HG02763 (cell line): Measurements from ENCODE around the gene SLC7A8.

ENCODE experiments used
- ATAC-seq: cut with Tn5 transposase; IDR thresholded peaks from one replicate; pipeline ENCODE4 v1.9.1; 2021; ENCODE audit warnings: mild to moderate bottlenecking, moderate library complexity; ENCODE audit not compliant: unreplicated experiment

Gene SLC7A8

DNA sequence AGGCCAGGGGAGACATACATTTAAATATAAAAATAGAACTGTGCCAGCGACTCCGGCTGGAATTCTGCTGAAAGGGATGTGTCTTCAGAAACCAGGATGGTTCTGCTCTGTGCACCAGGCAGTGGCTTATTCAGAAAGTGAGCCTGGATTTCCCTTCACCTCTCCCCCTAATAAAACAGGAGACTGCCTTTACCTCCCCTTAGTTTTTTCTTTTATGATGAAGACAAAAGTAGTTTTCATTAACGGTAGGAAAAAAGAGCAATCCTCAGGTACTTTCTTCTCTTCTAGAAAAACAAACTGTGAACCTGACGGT lies 346 bp downstream of the SLC7A8 start:
- ATAC-seq: no peak

DNA sequence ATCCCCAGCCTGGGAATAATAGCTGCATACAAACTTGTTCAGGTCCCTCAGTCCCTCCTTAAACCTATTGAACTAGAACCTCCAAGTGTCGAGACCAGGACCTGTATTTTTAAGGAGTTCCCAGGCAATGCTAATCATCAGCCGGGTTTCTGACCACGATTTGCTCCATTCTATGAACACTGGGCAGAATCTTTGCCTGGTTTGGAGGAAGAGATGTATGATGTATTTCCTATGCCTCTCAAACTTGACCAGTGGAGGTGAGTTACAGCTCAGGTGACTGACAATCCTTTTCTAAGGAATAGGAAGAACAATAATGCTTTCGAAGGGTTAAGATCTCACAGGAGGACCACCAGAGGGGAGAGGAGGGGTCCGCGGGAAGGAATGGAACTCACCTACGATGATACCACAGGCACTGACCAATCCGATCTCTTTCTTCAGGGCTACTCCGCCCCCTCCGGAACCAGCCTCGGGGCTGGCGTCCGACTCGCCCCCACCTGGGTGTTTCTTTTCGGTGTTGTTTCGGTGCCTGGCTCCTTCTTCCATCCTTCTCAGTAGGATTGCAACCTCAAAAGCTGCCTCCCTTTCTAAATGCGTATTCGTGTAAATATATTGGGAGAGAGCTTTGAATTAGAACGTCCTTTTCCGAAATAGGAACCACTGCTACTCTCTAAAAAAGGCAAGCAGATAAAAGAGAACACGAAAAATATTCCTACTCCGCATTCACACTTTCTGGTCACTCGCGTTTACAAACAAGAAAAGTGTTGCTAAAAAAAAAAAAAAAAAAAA lies 895 bp downstream of the SLC7A8 start:
- ATAC-seq: no peak

DNA sequence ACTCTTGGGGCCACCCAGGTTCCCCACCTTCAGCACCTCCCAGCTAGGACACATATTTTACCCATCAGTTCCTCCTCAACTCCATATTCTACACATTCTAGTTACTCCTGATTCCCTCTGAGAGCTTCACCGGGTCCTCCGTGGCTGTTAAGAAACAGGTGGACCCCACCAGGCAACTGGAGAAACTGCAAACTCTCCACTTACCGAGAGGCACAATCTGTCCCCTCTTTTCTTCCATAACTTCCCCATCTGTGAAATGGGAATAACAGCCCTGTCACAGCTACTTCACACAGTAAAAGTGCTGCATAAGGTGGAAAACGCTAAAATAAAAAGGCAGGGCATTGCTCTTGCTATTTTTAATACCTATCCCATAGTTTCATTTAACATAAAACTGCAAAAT lies 1.5 kb downstream of the SLC7A8 start:
- ATAC-seq: no peak

DNA sequence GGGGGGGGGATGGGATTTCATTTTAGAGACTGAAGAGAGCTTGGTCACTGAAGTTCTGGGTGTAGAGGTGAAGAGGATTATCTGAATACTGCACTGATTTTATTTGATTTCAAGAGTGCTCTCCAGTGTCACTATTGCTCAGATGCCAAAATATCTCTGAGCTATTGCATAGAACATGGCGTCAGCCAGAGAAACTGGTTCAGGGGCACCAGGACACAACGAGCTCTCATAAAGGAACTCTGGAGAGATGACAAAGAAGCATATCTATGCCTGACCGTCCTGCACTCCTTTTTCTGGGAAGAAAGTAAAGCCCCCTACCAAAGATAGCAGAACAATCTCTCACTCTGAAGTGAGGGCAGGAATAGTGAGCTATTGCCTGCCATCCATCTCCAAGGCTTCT lies 2.0 kb downstream of the SLC7A8 start:
- no peak for ATAC-seq

- ATAC-seq: no peak
These were observed 6.3 kb downstream of the SLC7A8 start for GRCh38 chr14:23177181-23177580.

DNA sequence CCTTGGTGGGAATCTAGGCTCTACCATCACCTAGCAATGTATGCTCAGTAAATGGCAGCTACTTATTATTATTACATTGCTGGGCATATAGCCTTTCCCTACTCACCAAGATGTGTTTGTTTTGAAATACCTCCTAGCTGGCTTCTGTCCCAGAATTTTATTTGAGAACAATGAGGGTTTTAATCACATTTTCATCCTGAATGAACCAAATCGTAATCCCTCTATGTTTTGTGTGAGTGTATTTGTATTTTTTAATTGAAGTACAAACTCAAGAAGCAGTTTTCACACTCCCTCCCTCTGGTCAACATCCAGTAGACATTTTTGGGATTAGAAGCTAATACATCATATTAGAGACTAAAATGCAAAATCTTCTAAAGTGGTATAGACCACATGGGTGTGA lies 7.6 kb downstream of the SLC7A8 start:
- no peak for ATAC-seq

- ATAC-seq: no peak
These were observed 8.9 kb downstream of the SLC7A8 start for GRCh38 chr14:23174296-23175184.

GRCh38 chr14:23173796-23174195 lies 9.7 kb downstream of the SLC7A8 start:
- ATAC-seq: no peak

- no peak for ATAC-seq
These were observed 10.4 kb downstream of the SLC7A8 start for GRCh38 chr14:23173031-23173430.

GRCh38 chr14:23172574-23172973 lies 10.9 kb downstream of the SLC7A8 start:
- ATAC-seq: no peak

DNA sequence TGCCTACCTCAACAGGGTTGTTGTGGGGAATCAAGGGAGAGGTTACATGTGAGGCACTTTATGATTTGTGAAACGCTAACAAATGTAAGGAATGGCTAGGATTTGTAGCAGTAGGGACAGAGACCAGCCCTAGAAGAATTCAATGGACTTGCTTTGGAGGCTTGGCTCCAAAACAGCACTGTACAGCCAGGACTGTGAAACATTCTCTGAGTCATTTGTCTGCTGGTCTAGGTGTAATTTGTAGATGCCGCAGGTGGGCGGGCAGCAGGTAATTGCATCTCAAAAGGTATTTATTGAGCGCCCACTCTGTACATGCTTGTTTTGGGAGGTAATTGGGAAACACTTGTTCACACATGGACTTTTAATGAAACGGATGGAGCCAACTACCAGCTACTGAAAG lies 11.4 kb downstream of the SLC7A8 start:
- no peak for ATAC-seq

DNA sequence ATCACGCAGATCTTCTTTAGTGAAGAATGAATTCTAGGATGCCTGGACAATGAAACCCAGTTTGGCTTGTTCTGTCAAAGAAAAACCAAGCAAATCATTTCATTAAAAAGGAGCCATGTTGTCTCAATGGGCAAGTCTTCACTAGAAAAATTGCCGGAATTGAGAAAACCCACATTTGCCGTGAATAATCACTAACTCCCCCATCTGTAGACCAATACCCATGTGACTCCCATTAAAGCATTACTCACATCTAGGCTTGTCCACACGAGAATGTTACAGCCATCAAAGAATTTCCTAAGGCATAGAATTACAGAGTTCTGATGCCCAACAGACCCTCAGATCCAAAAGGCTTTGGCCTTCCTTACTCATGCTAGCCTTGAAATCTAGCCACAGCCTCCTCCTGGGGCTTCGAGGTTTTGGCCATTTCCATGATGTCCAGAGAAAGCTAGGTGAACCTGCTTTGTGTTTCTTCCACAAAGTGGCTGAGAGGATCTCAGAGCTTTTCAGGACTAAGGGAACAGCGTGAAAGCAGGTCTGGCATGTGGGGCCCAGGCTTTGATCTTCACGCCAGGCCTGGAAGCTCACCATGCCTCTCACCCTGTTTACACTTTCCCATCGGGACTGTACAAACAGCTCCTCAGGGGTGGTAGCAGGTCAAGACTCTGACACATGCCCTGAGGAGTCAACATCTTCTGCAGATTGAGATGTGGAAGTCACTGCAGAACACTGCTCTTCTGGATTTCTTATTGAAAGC lies 12.1 kb downstream of the SLC7A8 start:
- ATAC-seq: no peak

GRCh38 chr14:23169622-23170021 lies 13.8 kb downstream of the SLC7A8 start:
- no peak for ATAC-seq

DNA sequence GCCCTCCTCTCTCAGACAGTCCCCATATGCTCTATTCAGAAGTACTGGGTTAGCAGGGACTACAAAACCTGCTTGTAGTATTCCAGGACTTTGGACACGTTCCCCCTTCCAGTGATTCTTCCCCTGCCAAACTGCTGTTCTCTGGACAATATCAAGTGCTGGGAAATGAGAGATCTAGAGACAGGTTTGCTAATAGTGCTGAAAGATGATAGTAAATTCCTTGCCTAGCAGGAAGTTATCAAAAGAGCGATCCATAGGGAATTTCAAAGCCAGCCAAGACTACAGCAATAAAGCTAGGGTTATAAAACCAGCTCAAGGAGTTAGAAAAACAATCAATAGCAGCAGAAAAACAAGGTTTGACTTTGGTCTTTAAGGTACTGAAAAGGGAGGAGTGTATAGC lies 15.2 kb downstream of the SLC7A8 start:
- no peak for ATAC-seq

DNA sequence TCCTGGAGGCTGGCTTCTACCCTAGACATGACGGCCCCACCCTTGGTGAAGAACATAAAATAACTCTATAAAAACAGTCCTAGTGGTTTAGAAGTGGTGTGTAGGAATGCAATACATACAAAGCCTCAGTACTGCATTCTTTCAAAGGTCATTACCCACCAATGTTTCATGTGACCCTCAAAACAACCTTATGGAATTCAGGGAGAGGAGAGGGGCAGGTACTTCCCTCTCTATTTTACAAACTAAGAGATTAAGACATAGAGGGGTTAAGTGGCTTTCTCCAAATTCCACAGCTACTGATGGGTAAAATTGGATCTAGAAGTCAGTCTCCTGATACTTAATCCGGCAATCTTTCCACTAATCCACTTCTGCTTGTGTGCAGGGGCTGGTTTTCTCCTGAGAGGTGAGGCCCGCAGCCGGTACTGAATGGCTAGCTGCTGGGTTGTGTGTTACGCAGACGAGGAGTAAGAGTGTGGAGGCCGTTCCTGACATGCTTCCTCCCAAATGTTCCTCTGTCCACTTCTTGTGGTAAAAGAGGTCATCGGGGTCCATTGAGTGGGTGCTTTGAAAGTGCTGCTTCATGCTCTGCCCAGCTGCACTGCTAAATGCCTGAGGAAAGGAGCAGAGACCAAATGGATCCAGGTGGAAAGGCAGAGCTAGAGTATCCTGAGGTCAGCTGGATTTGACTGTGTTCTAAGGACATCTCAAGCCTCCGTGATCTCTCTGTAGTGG lies 16.2 kb downstream of the SLC7A8 start:
- ATAC-seq: no peak

- ATAC-seq: no peak
These were observed 18.5 kb downstream of the SLC7A8 start for GRCh38 chr14:23164949-23165348.

- no peak for ATAC-seq
These were observed 19.2 kb downstream of the SLC7A8 start for GRCh38 chr14:23164250-23164649.

GRCh38 chr14:23163830-23164229 lies 19.6 kb downstream of the SLC7A8 start:
- ATAC-seq: no peak

DNA sequence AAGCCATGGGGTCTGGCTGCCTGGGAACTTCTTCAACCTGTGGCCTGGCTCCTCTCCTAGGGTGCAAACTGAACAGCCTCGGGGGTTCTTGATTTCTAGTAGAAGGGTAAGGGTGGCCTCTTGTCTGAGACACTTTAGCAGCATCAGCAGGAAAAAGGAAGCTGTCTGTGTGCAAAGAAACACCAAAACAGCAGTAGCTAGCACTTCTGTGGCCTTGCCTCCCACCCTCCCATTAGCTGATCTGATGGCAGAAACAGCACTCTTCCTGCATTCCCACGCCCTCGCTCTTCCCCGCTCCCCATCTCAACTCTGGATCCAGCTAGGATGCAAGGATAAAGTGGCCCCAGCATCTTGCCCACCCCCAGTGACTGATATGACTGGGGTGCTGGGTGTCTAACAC lies 20.7 kb downstream of the SLC7A8 start:
- ATAC-seq: no peak

- ATAC-seq: no peak
These were observed 21.5 kb downstream of the SLC7A8 start for GRCh38 chr14:23162005-23162404.

- no peak for ATAC-seq
These were observed 22.4 kb downstream of the SLC7A8 start for GRCh38 chr14:23160924-23161522.
